NB4 (cell line): Measurements from ENCODE around the gene RHBDF1.

Experiments used
- DNase-seq: peaks from one replicate; pipeline ENCODE4 v3.0.0; 2010; ENCODE audit warnings: low read depth
- H3K4me3 ChIP-seq: one replicate; pipeline ENCODE4 v1.5.1; 2011; ENCODE audit warnings: mild to moderate bottlenecking, low read depth, low read length, moderate library complexity
- MYC ChIP-seq: IDR thresholded peaks from 2 replicates; pipeline ENCODE4 v1.6.1; 2011; ENCODE audit warnings: low read depth, low read length
- POLR2A ChIP-seq: IDR thresholded peaks from 2 replicates; pipeline ENCODE4 v1.6.1; 2011; ENCODE audit warnings: mild to moderate bottlenecking; ENCODE audit not compliant: insufficient read length; ENCODE audit errors: extremely low read depth
- TF ChIP-seq, protein P1 (sequence below): IDR thresholded peaks from one replicate; pipeline ENCODE4 v1.5.1; 2012; ENCODE audit warnings: low read depth, low read length
- TF ChIP-seq, protein P2 (sequence below): IDR thresholded peaks from 2 replicates; pipeline ENCODE4 v1.6.1; 2011; ENCODE audit warnings: low read depth, low read length

The RHBDF1 gene

DNA sequence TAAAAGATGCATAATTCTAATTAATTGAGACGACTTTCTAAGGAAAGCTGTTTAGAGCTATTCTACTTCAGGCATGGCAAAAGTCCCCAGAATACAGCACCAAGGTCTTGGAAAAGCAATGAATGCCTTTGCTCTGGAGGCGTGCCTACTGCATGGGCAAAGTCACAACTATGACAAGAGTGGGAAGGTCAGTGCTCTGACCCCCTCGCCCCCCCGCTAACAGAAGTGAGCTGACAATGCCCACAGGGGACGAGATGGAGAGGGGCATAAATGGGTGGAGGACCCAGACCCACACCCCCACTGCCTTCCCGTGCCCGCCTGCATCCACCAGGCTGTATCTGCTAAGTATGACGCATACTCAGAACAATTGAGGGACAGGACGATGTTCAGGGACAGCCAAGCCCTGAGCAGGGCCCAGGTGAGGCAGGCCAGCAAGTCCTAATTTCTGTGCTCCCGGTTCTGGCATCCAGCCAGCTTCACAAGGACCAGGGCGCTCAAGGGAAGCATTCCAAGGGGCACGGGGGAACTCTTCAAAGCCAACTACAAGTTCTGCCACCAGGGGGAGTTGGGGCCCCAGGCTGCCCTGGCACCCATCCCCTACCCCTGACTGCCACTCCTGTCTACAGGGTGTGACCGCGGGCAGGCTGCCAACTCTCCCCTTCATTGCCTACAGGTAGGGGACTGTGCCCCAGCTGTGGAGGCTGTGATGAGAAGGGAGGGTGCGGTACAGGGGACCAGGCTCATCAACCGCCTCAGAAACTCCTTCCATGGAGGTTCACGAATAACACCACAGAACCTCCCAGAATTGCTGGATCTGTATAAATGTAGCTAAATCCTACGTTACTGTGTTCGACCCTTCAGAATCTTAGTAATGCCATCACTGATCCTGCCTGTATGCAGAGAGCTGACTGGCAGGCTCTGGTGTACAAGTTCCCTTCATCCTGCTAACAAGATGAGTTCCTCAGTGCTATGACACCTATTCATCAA, 45.2 kb upstream of the RHBDF1 start:
- DNase-seq = peak; percentile 53

DNA sequence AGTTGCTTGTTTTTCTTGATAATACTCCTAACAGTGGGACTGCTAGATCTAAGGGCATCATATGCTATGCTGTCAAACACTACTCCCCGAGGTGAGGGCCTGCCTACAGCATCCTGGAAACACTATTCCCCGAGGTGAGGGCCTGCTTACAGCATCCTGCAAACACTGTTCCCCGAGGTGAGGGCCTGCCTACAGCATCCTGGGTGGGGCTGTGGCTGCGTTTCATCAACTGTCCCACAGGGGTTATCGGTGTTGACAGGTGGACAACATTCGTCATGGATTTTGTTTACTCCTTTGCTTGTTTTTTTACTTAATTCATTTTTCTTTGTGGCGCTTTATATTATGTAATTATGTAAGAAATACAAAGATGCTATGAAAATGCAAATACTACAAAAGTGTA, 43.6 kb upstream of the RHBDF1 start:
- TF ChIP-seq, protein P1, sequence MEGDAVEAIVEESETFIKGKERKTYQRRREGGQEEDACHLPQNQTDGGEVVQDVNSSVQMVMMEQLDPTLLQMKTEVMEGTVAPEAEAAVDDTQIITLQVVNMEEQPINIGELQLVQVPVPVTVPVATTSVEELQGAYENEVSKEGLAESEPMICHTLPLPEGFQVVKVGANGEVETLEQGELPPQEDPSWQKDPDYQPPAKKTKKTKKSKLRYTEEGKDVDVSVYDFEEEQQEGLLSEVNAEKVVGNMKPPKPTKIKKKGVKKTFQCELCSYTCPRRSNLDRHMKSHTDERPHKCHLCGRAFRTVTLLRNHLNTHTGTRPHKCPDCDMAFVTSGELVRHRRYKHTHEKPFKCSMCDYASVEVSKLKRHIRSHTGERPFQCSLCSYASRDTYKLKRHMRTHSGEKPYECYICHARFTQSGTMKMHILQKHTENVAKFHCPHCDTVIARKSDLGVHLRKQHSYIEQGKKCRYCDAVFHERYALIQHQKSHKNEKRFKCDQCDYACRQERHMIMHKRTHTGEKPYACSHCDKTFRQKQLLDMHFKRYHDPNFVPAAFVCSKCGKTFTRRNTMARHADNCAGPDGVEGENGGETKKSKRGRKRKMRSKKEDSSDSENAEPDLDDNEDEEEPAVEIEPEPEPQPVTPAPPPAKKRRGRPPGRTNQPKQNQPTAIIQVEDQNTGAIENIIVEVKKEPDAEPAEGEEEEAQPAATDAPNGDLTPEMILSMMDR = no peak
- TF ChIP-seq MYC = no peak
- TF ChIP-seq, protein P2, sequence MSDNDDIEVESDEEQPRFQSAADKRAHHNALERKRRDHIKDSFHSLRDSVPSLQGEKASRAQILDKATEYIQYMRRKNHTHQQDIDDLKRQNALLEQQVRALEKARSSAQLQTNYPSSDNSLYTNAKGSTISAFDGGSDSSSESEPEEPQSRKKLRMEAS = no peak
- H3K4me3 ChIP-seq = no peak overlapping the region
- no peak for DNase-seq

More for the DNA sequence above, 45.2 kb upstream of the RHBDF1 start:
- H3K4me3 ChIP-seq = no peak overlapping the region
- no peak for TF ChIP-seq MYC
- no peak for TF ChIP-seq POLR2A
- TF ChIP-seq, protein P1 = peak; percentile 59
- TF ChIP-seq, protein P2 = no peak

DNA sequence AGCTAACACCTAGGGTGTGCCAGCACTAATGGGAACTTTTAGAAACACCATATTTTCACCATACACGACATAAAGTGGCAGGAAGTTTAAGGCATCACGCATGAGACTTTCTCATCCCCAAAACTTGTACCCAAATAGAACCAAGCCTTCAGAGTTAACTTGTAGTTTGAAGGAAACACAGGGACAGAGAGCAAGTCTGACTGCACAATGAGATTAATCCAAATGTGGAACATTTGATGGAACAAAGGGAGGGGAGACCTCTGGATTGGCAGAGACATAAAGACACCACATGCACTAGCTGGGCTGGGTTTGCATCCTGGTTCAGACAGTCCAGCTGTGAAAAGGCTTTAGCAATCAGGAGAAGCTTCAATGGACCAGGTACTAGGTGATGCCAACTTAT, 41.9 kb upstream of the RHBDF1 start:
- no peak overlapping the region for H3K4me3 ChIP-seq
- DNase-seq = no peak
- TF ChIP-seq MYC (no peak), POLR2A (no peak)
- TF ChIP-seq, protein P1 = no peak
- TF ChIP-seq, protein P2 = no peak

DNA sequence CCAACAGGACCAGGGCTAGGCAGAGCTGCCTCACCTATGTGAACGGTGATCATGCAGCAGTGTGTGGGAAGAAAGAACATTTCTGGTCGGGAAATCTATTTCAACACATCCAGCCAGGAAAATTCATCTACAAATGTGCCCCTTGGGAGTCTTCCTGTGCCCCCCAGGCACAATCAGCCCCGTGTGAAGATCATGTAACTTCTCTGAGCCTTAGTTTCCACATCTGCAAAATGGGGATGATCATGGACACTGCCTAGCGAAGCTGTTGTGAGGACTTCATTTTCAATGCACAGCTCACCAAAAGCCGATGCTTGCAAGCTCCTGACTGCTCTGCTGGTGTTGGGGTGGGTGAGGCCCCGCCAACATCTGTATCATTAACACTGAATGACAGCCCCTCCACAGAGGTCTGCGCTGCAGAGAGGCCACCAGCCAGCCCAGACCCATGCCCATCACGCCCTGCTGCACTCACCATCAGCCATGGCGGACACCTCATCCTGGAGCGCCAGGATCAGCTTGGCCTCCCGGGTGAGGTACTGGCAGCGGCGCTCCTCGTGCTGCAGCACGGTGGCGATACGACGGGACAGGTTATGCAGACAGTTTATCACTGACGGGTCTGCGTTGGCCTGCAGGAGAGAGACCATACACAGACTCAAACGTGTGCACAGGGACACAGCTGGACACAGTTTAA, 39.9 kb upstream of the RHBDF1 start:
- DNase-seq = no peak
- no peak for TF ChIP-seq MYC
- TF ChIP-seq, protein P1 = no peak
- TF ChIP-seq POLR2A = no peak
- TF ChIP-seq, protein P2 = no peak
- no peak overlapping the region for H3K4me3 ChIP-seq

DNA sequence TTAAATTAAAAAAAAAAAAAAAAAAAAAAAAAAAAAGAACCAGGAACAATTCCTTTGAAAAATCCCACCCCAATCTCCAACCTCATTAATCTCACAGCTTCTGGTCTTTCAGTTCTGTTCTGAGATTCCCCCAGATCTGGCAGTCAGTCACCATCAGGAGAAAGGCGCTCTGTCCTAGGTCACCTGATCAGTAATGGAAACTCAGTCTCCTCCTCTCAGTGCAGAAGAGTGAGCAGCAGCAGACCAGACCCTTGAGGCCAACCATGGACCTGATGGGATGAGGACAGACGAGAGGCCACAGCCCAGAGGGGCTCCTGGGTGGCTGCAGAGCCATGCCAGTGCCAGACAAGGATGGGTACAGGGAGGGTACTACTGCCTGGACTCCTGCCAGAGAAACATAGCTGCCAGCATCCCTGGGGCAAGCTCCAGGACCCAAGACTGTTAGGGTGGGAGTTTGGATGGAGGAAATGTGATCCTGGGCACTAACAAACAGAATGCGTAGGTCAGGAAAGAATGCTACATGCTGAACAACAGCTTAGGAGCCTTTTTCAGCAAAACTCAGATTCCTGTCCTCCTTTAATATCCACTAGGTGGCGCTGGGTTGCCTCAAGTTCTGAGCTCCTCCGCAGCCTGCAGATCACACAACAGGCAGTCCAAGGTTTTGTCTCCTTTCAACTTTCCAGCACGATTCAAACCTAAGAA, 34.3 kb upstream of the RHBDF1 start:
- no peak for TF ChIP-seq MYC
- TF ChIP-seq, protein P2 = no peak
- TF ChIP-seq POLR2A = no peak
- TF ChIP-seq, protein P1 = peak; percentile 44
- H3K4me3 ChIP-seq = no peak overlapping the region
- DNase-seq = peak; percentile 71
